Hepatocyte (in vitro differentiated cells): ENCODE results near the gene NBPF4. TPM values are rescaled to one million over a fixed set of nuclear protein-coding genes. Genes with fewer than 3 reads are reported as not detected.
"Not testable (repeated sequence)": the region's sequence is repeated elsewhere in the genome, so short reads cannot be mapped to it uniquely, and the experiment has no call there.

Experiments
- DNase-seq: peaks from one replicate; pipeline ENCODE4 v3.0.0-alpha.2; 2016; ENCODE audit warnings: low spot score
- H2AFZ ChIP-seq: fragments of 200-600 bp; sonication (generic); 2 replicates; pipeline ENCODE4 v1.6.0; 2016; ENCODE audit warnings: antibody characterized with exemption, mild to moderate bottlenecking
- H3K27ac ChIP-seq: fragments of 200-600 bp; sonication (generic); 2 replicates; pipeline ENCODE4 v1.5.1; 2016; ENCODE audit warnings: mild to moderate bottlenecking
- H3K27me3 ChIP-seq: fragments of 200-600 bp; sonication (generic); 2 replicates; pipeline ENCODE4 v1.6.1; 2016
- H3K36me3 ChIP-seq: fragments of 200-600 bp; sonication (generic); replicated peaks from 2 replicates; pipeline ENCODE4 v1.5.1; 2016; ENCODE audit warnings: low read depth; ENCODE audit not compliant: insufficient read depth
- H3K4me1 ChIP-seq: fragments of 200-600 bp; sonication (generic); 2 replicates; pipeline ENCODE4 v1.5.1; 2016; ENCODE audit warnings: mild to moderate bottlenecking, moderate library complexity; ENCODE audit not compliant: insufficient read depth
- H3K4me2 ChIP-seq: fragments of 200-600 bp; sonication (generic); 2 replicates; pipeline ENCODE4 v1.6.0; 2016
- H3K4me3 ChIP-seq: fragments of 200-600 bp; sonication (generic); 2 replicates; pipeline ENCODE4 v1.5.1; 2016; ENCODE audit warnings: mild to moderate bottlenecking
- H3K79me2 ChIP-seq: fragments of 200-600 bp; sonication (generic); 2 replicates; pipeline ENCODE4 v1.6.0; 2017; ENCODE audit warnings: mild to moderate bottlenecking
- H3K9me2 ChIP-seq: fragments of 200-600 bp; sonication (generic); replicated peaks from 2 replicates; pipeline ENCODE4 v1.6.0; 2017; ENCODE audit warnings: mild to moderate bottlenecking; ENCODE audit not compliant: insufficient read depth
- H3K9me3 ChIP-seq: fragments of 200-600 bp; sonication (generic); 2 replicates; pipeline ENCODE4 v1.5.1; 2016; ENCODE audit warnings: low read depth, mild to moderate bottlenecking
- H4K20me1 ChIP-seq: fragments of 200-600 bp; sonication (generic); 2 replicates; pipeline ENCODE4 v1.6.0; 2016; ENCODE audit warnings: mild to moderate bottlenecking; ENCODE audit not compliant: insufficient read depth, poor library complexity, severe bottlenecking
- CTCF ChIP-seq: fragments of 200-600 bp; sonication (generic); IDR thresholded peaks from 2 replicates; pipeline ENCODE4 v1.5.1; 2016; ENCODE audit warnings: antibody characterized with exemption, mild to moderate bottlenecking; ENCODE audit not compliant: poor library complexity
- EZH2 ChIP-seq: fragments of 200-600 bp; sonication (generic); IDR thresholded peaks from 2 replicates; pipeline ENCODE4 v1.6.1; 2016; ENCODE audit warnings: antibody characterized with exemption, mild to moderate bottlenecking, borderline replicate concordance
- EZH2phosphoT487 ChIP-seq: fragments of 200-600 bp; sonication (generic); IDR thresholded peaks from one replicate; pipeline ENCODE4 v1.6.1; 2018; ENCODE audit warnings: antibody characterized with exemption, mild to moderate bottlenecking, low read depth, moderate library complexity; ENCODE audit not compliant: unreplicated experiment, severe bottlenecking
- WGBS: methylation state at CpG from one replicate; pipeline ENCODE4 v1.1.6; 2016; ENCODE audit warnings: low lambda C conversion rate; ENCODE audit errors: missing lambda C conversion rate; 5-methylcytosine and 5-hydroxymethylcytosine counted together
- polyA plus RNA-seq: library from polyadenylated mRNA; unstranded; fragments of >200 nt; fragmentation: Nextera tagmentation; extraction: Ambion mirVana; gene quantifications from 2 replicates; pipeline ENCODE4 v1.2.1, GENCODE V29; 2016
- total RNA-seq: library from RNA; depleted of rRNA; stranded (reverse); fragments of >200 nt; gene quantifications from 2 replicates; pipeline ENCODE4 v1.2.3, GENCODE V29; 2014

Gene NBPF4
- total and polyA plus RNA-seq, 2 experiments from 2014 or later = not detected

GRCh38 chr1:108208724-108209446 lies 35.0 kb downstream of the NBPF4 start:
- no peaks in the 10 kb centered on the region for H3K9me2 ChIP-seq
- peak; percentile 41 for DNase-seq
- H3K79me2 ChIP-seq = no peaks in the 10 kb centered on the region
- no peak overlapping the region for H3K4me3 ChIP-seq
- H3K9me3 ChIP-seq = no peaks in the 10 kb centered on the region
- peaks cover 6% of the 10 kb centered on the region for H3K4me1 ChIP-seq
- 38% methylated on average over 11 of the region's 11 CpGs for WGBS
- TF ChIP-seq CTCF (no peak), EZH2 (no peak), EZH2phosphoT487 (no peak)
- peak overlapping the region; percentile 18 for H3K27ac ChIP-seq
- no peak overlapping the region for H2AFZ ChIP-seq
- peaks cover 7% of the 10 kb centered on the region for H3K27me3 ChIP-seq
- H4K20me1 ChIP-seq = no peaks in the 10 kb centered on the region
- H3K4me2 ChIP-seq = peak overlapping the region; percentile 48
- no peaks in the 10 kb centered on the region for H3K36me3 ChIP-seq

- H3K27ac ChIP-seq, H3K4me2 ChIP-seq, H3K27me3 ChIP-seq, H3K36me3 ChIP-seq, H3K4me3 ChIP-seq, H3K4me1 ChIP-seq, DNase-seq, H3K9me3 ChIP-seq, H3K9me2 ChIP-seq, H2AFZ ChIP-seq, H4K20me1 ChIP-seq: not testable (repeated sequence)
- peaks cover 14% of the 10 kb centered on the region for H3K79me2 ChIP-seq
- WGBS = 88% methylated on average over 3 of the region's 3 CpGs
Measured at GRCh38 chr1:108203582-108203981, 40.3 kb downstream of the NBPF4 start.

- Histone ChIP-seq H3K27me3 (no peaks in the 10 kb centered on the region), H3K9me2 (no peaks in the 10 kb centered on the region), H3K36me3 (no peaks in the 10 kb centered on the region), H3K9me3 (no peaks in the 10 kb centered on the region), H3K79me2 (peaks cover 33% of the 10 kb centered on the region), H3K27ac (no peak overlapping the region), H4K20me1 (no peaks in the 10 kb centered on the region), H3K4me2 (no peak overlapping the region), H2AFZ (no peak overlapping the region), H3K4me1 (no peaks in the 10 kb centered on the region), H3K4me3 (no peak overlapping the region)
- 77% methylated on average over 5 of the region's 5 CpGs for WGBS
- DNase-seq = no peak
- no peak for TF ChIP-seq EZH2
- TF ChIP-seq CTCF = no peak
- no peak for TF ChIP-seq EZH2phosphoT487
Measured at GRCh38 chr1:108201687-108202086, 42.2 kb downstream of the NBPF4 start.

GRCh38 chr1:108200687-108201051 lies 43.2 kb downstream of the NBPF4 start:
- TF ChIP-seq EZH2 (no peak), CTCF (peak; percentile 24)
- peak overlapping the region; percentile 76 for H3K4me3 ChIP-seq
- no peaks in the 10 kb centered on the region for H3K36me3 ChIP-seq
- no peaks in the 10 kb centered on the region for H3K4me1 ChIP-seq
- no peaks in the 10 kb centered on the region for H3K27me3 ChIP-seq
- H4K20me1 ChIP-seq = no peaks in the 10 kb centered on the region
- peak overlapping the region; percentile 78 for H3K4me2 ChIP-seq
- peak overlapping the region; percentile 96 for H2AFZ ChIP-seq
- H3K9me2 ChIP-seq = no peaks in the 10 kb centered on the region
- H3K27ac ChIP-seq = peak overlapping the region; percentile 100
- 2% methylated on average over 10 of the region's 10 CpGs for WGBS
- H3K79me2 ChIP-seq = peaks cover 43% of the 10 kb centered on the region
- DNase-seq = peak; percentile 64
- no peaks in the 10 kb centered on the region for H3K9me3 ChIP-seq
